H1 (cell line): ENCODE data around the gene RNPEPL1. TPM values are rescaled to one million over a fixed set of nuclear protein-coding genes. Genes with fewer than 3 reads are reported as not detected.

ENCODE experiments used
- CTCF ChIA-PET: fragments of 300-600 bp; sonication (Branson Sonifier 250); formaldehyde crosslinking; loops from one replicate; lab custom pipeline; 2021; ENCODE audit not compliant: partially characterized antibody; lab: Charles Lee
- POLR2A ChIA-PET: fragments of 300-600 bp; sonication (Branson Sonifier 250); formaldehyde crosslinking; loops from one replicate; lab custom pipeline; 2021; ENCODE audit warnings: inconsistent platforms; ENCODE audit not compliant: partially characterized antibody; lab: Charles Lee
- DNase-seq, 2 experiments: peaks; one replicate each; pipeline versions ENCODE4 v3.0.0 to v3.0.0-alpha.2; 2010 to 2022; ENCODE audit warnings: low spot score in 2 of 2, low read depth in 1 of 2, mixed read lengths in 1 of 2
- FAIRE-seq: peaks from 2 replicates; lab custom pipeline; 2011; peaks lifted over from hg19 to GRCh38; lab: Jason Lieb, UNC
- H2AFZ ChIP-seq: 2 replicates; pipeline ENCODE4 v1.8.1; 2012; ENCODE audit warnings: low read length, inconsistent platforms
- H2AK5ac ChIP-seq: 2 replicates; pipeline ENCODE4 v1.6.1; 2013; ENCODE audit warnings: low read depth, low read length
- H2BK120ac ChIP-seq: replicated peaks from 2 replicates; pipeline ENCODE3; 2013; ENCODE audit warnings: low read depth, low read length, inconsistent platforms
- H2BK12ac ChIP-seq: 2 replicates; pipeline ENCODE4 v1.6.1; 2013; ENCODE audit warnings: low read depth, low read length
- H2BK15ac ChIP-seq: 2 replicates; pipeline ENCODE4 v1.6.1; 2013; ENCODE audit warnings: low read length
- H2BK20ac ChIP-seq: 2 replicates; pipeline ENCODE4 v1.6.1; 2013; ENCODE audit warnings: low read length
- H2BK5ac ChIP-seq: 2 replicates; pipeline ENCODE4 v1.6.1; 2013; ENCODE audit warnings: low read depth, low read length
- H3K14ac ChIP-seq: 2 replicates; pipeline ENCODE4 v1.6.1; 2013; ENCODE audit warnings: inconsistent platforms; ENCODE audit not compliant: insufficient read length
- H3K18ac ChIP-seq: 2 replicates; pipeline ENCODE4 v1.6.1; 2013; ENCODE audit warnings: low read length; ENCODE audit errors: extremely low read depth
- H3K23ac ChIP-seq: 2 replicates; pipeline ENCODE4 v1.6.1; 2013; ENCODE audit warnings: inconsistent platforms; ENCODE audit not compliant: insufficient read length
- H3K23me2 ChIP-seq: 2 replicates; pipeline ENCODE4 v1.6.1; 2013; ENCODE audit warnings: low read depth, low read length
- H3K27ac ChIP-seq: 2 replicates; pipeline ENCODE4 v1.6.1; 2011; ENCODE audit warnings: low read depth, low read length, inconsistent platforms
- H3K27me3 ChIP-seq, 4 experiments: replicated peaks in 1 of 4; 1 replicate in 1 of 4; 2 replicates in 3 of 4; pipeline versions ENCODE4 v1.6.1 to v1.8.1; 2011 to 2013; ENCODE audit warnings: low read length in 3 of 4, mild to moderate bottlenecking in 3 of 4, inconsistent platforms in 2 of 4, mixed read lengths in 2 of 4, moderate library complexity in 1 of 4; ENCODE audit not compliant: control insufficient read depth in 3 of 4, insufficient read depth in 3 of 4; ENCODE audit errors: extremely low read depth in 1 of 4
- H3K36me3 ChIP-seq, 4 experiments: 2 replicates each; pipeline versions ENCODE4 v1.6.1 to v1.8.1; 2011 to 2013; ENCODE audit warnings: mild to moderate bottlenecking in 4 of 4, low read length in 3 of 4, moderate library complexity in 2 of 4, control low read depth in 1 of 4, inconsistent platforms in 1 of 4; ENCODE audit not compliant: insufficient read depth in 4 of 4, control insufficient read depth in 2 of 4
- H3K4ac ChIP-seq: replicated peaks from 2 replicates; pipeline ENCODE3; 2013; ENCODE audit warnings: low read length, low read depth, mixed read lengths, inconsistent platforms; ENCODE audit not compliant: insufficient read length
- H3K4me1 ChIP-seq, 4 experiments: replicated peaks in 1 of 4; 1 replicate in 1 of 4; 2 replicates in 3 of 4; pipeline versions ENCODE4 v1.6.1 to v1.8.1; 2011 to 2013; ENCODE audit warnings: low read length in 3 of 4, inconsistent platforms in 2 of 4, mixed read lengths in 1 of 4; ENCODE audit not compliant: insufficient read depth in 4 of 4, control insufficient read depth in 3 of 4
- H3K4me2 ChIP-seq, 2 experiments: 2 replicates each; pipeline versions ENCODE4 v1.6.1 to v1.8.1; 2011 to 2013; ENCODE audit warnings: low read depth in 2 of 2, low read length in 2 of 2, control low read depth in 1 of 2, inconsistent platforms in 1 of 2, mild to moderate bottlenecking in 1 of 2; ENCODE audit not compliant: insufficient read depth in 1 of 2
- H3K4me3 ChIP-seq, 4 experiments: fragments of 200-600, 300-600 bp in 1 of 4; sonication (generic), shearing (Covaris generic), sonication (Bioruptor Twin) in 1 of 4; 2 replicates each; pipeline versions ENCODE4 v1.5.1 to v1.8.1; 2011 to 2016; ENCODE audit warnings: low read length in 4 of 4, low read depth in 3 of 4, control low read depth in 2 of 4, inconsistent platforms in 2 of 4, mild to moderate bottlenecking in 2 of 4, mixed read lengths in 1 of 4, moderate library complexity in 1 of 4; ENCODE audit not compliant: insufficient read depth in 2 of 4; ENCODE audit errors: extremely low read depth in 1 of 4
- H3K56ac ChIP-seq: replicated peaks from 2 replicates; pipeline ENCODE3; 2013; ENCODE audit warnings: low read depth, mild to moderate bottlenecking, mixed read lengths, low read length, inconsistent platforms; ENCODE audit not compliant: insufficient read length
- H3K79me1 ChIP-seq: 2 replicates; pipeline ENCODE4 v1.6.1; 2013; ENCODE audit warnings: low read depth, low read length, control low read depth
- H3K79me2 ChIP-seq, 2 experiments: 2 replicates each; pipeline versions ENCODE4 v1.6.1 to v1.8.1; 2012 to 2013; ENCODE audit warnings: low read length in 2 of 2, mild to moderate bottlenecking in 2 of 2, inconsistent platforms in 1 of 2; ENCODE audit not compliant: insufficient read depth in 2 of 2, control insufficient read depth in 1 of 2
- H3K9ac ChIP-seq, 4 experiments: replicated peaks in 1 of 4; 1 replicate in 1 of 4; 2 replicates in 3 of 4; pipeline versions ENCODE4 v1.6.1 to v1.8.1; 2011 to 2013; ENCODE audit warnings: low read depth in 3 of 4, low read length in 3 of 4, control low read depth in 2 of 4, mild to moderate bottlenecking in 2 of 4, moderate library complexity in 2 of 4, inconsistent platforms in 1 of 4; ENCODE audit errors: extremely low read depth in 1 of 4
- H3K9me3 ChIP-seq, 2 experiments: 2 replicates each; pipeline versions ENCODE4 v1.6.1 to v1.8.1; 2012 to 2013; ENCODE audit warnings: mild to moderate bottlenecking in 2 of 2, moderate library complexity in 2 of 2, control low read depth in 1 of 2, inconsistent platforms in 1 of 2, low read depth in 1 of 2, low read length in 1 of 2, mixed read lengths in 1 of 2; ENCODE audit not compliant: insufficient read depth in 2 of 2
- H4K20me1 ChIP-seq, 2 experiments: replicated peaks in 1 of 2; 2 replicates each; pipeline versions ENCODE3 to v1.8.1; 2011 to 2013; ENCODE audit warnings: inconsistent platforms in 2 of 2, low read length in 2 of 2, mild to moderate bottlenecking in 1 of 2; ENCODE audit not compliant: insufficient read depth in 2 of 2, control insufficient read depth in 1 of 2
- H4K5ac ChIP-seq: 2 replicates; pipeline ENCODE4 v1.6.1; 2013; ENCODE audit warnings: low read length, low read depth, mixed read lengths, inconsistent platforms; ENCODE audit not compliant: insufficient read length
- H4K8ac ChIP-seq: 2 replicates; pipeline ENCODE4 v1.8.0; 2013; ENCODE audit warnings: mild to moderate bottlenecking, moderate library complexity, low read length, inconsistent platforms; ENCODE audit not compliant: insufficient read depth; ENCODE audit errors: extremely low read depth
- H4K91ac ChIP-seq: replicated peaks from 2 replicates; pipeline ENCODE3; 2013; ENCODE audit warnings: low read length, mixed read lengths, inconsistent platforms; ENCODE audit not compliant: insufficient read length
- CBX8 ChIP-seq: fragments of 300-800, 300-1000 bp; sonication (generic); IDR thresholded peaks from 2 replicates; pipeline ENCODE4 v1.7.1; 2016; ENCODE audit warnings: low read depth, low read length, borderline replicate concordance
- FOSL1 ChIP-seq: IDR thresholded peaks from 2 replicates; pipeline ENCODE4 v1.6.1; 2011; ENCODE audit warnings: mild to moderate bottlenecking, low read depth, low read length, moderate library complexity; ENCODE audit not compliant: insufficient read depth
- GABPA ChIP-seq: IDR thresholded peaks from 2 replicates; pipeline ENCODE4 v1.6.1; 2011; ENCODE audit warnings: mild to moderate bottlenecking, low read length, moderate library complexity, borderline replicate concordance; ENCODE audit not compliant: insufficient read depth
- JUN ChIP-seq: IDR thresholded peaks from 2 replicates; pipeline ENCODE4 v1.6.1; 2011; ENCODE audit warnings: low read depth, mild to moderate bottlenecking, improper control_type of control experiment, low read length
- RFX5 ChIP-seq: IDR thresholded peaks from 2 replicates; pipeline ENCODE4 v1.6.1; 2011; ENCODE audit warnings: low read depth, low read length, improper control_type of control experiment, borderline replicate concordance
- WGBS, 2 experiments: shearing (Covaris generic) in 1 of 2; methylation state at CpG; one replicate each; pipeline versions ENCODE4 v1.1.6 to v1.1.7; 2013 to 2015; ENCODE audit warnings: low lambda C conversion rate in 2 of 2, mixed read lengths in 2 of 2, inconsistent platforms in 1 of 2, low coverage in 1 of 2, missing lambda C conversion rate in 1 of 2; ENCODE audit not compliant: insufficient replicate concordance in 2 of 2, insufficient coverage in 1 of 2, insufficient read length in 1 of 2; ENCODE audit errors: extremely low coverage in 1 of 2, missing lambda C conversion rate in 1 of 2; 5-methylcytosine and 5-hydroxymethylcytosine counted together
- polyA plus RNA-seq, 7 experiments: library from polyadenylated mRNA; depleted of rRNA in 3 of 7; stranded (reverse) in 5 of 7; unstranded in 2 of 7; fragments of >200 nt in 5 of 7; fragments of 200-250 nt in 2 of 7; gene quantifications; 1 replicate in 5 of 7; 2 replicates in 1 of 7; 4 replicates in 1 of 7; pipeline versions ENCODE4 v1.2.1 to v1.2.3, GENCODE V29; 2011 to 2013; ENCODE audit warnings: missing spikeins in 2 of 7, mixed read lengths in 2 of 7
- total RNA-seq: library from RNA; stranded (reverse); fragmentation: NEBNext Ultra II Directional; extraction: Animal tissue kit (Norgen Biotek cat#: 25700); gene quantifications from 2 replicates; pipeline ENCODE4 v1.2.1, GENCODE V29; 2021
- TF ChIP-seq, protein P1 (sequence below): IDR thresholded peaks from 2 replicates; pipeline ENCODE4 v1.6.1; 2011; ENCODE audit warnings: low read length, improper control_type of control experiment

The RNPEPL1 gene
- total and polyA plus RNA-seq, 2 of the 8 experiments (the other 6 are each of a cell fraction or from before 2014, with no cell fraction given): 9.0 to 11.3 TPM

- WGBS, 2 experiments: 76% methylated on average over 18 of the region's 23 CpGs; no CpG with 5 or more reads in 1 of the 2 experiments
- ChIA-PET POLR2A (no interaction called here), CTCF (no interaction called here)
- Histone ChIP-seq H2BK120ac (no peak within 1 kb of the TSS), H3K4ac (no peak within 1 kb of the TSS), H3K36me3 (no peaks in the 10 kb centered on the region), H3K79me2 (no peaks in the 10 kb centered on the region), H4K91ac (peak within 1 kb of the TSS; percentile 54), H3K4me1 (peaks cover 0 to 6% (median 1%) of the 10 kb centered on the region in 4 experiments; a peak in 3 of 7 replicates), H3K23me2 (no peaks in the 10 kb centered on the region), H3K56ac (no peak within 1 kb of the TSS), H3K9ac (no peak within 1 kb of the TSS), H2BK15ac (no peak within 1 kb of the TSS), H2AFZ (no peak within 1 kb of the TSS), H4K20me1 (no peaks in the 10 kb centered on the region), H4K5ac (no peak within 1 kb of the TSS), H3K4me2 (no peak within 1 kb of the TSS), H3K14ac (no peak within 1 kb of the TSS), H4K8ac (no peak within 1 kb of the TSS), H3K18ac (no peak within 1 kb of the TSS), H3K9me3 (peaks cover 0 to 11% of the 10 kb centered on the region in 2 experiments; a peak in 1 of 4 replicates), H3K4me3 (no peak within 1 kb of the TSS), H2BK20ac (no peak within 1 kb of the TSS), H2BK12ac (no peak within 1 kb of the TSS), H3K79me1 (no peaks in the 10 kb centered on the region), H3K27me3 (no peaks in the 10 kb centered on the region), H2BK5ac (no peak within 1 kb of the TSS), H3K27ac (no peak within 1 kb of the TSS), H3K23ac (no peak within 1 kb of the TSS), H2AK5ac (no peak within 1 kb of the TSS)
- FAIRE-seq: no peak
- no peak for DNase-seq
- TF ChIP-seq CBX8 (no peak), GABPA (no peak), JUN (no peak), RFX5 (no peak), FOSL1 (no peak)
- TF ChIP-seq, protein P1, sequence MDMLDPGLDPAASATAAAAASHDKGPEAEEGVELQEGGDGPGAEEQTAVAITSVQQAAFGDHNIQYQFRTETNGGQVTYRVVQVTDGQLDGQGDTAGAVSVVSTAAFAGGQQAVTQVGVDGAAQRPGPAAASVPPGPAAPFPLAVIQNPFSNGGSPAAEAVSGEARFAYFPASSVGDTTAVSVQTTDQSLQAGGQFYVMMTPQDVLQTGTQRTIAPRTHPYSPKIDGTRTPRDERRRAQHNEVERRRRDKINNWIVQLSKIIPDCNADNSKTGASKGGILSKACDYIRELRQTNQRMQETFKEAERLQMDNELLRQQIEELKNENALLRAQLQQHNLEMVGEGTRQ: no peak
Measured at GRCh38 chr2:240624950-240625621, 56.8 kb downstream of the RNPEPL1 start, which contains the start of gene GPR35. GPR35 (plus strand) TSS chr2:240625480; CDS start chr2:240629953, 4,473 bp downstream.
